Adrenal gland (tissue), 5 donors: ENCODE measurements around the gene TIMELESS.

Source experiments
- CTCF ChIP-seq, 6 experiments: fragments of 450-650 bp in 4 of 6; fragments of 200-600 bp in 2 of 6; sonication (generic) in 1 of 6; IDR thresholded peaks; 1 replicate in 5 of 6; 2 replicates in 1 of 6; pipeline versions ENCODE4 v1.5.1 to v1.8.0; 2016 to 2021; ENCODE audit warnings: antibody characterized with exemption in 6 of 6, mild to moderate bottlenecking in 2 of 6, moderate library complexity in 1 of 6
- POLR2A ChIP-seq, 2 donors: fragments of 450-650 bp; IDR thresholded peaks; one replicate each; pipeline ENCODE4 v1.6.1; 2017; ENCODE audit warnings: antibody characterized with exemption in 2 of 2, mild to moderate bottlenecking in 2 of 2, moderate library complexity in 1 of 2
- donor health status: DM: no; HTN: no; CAD: no.

GRCh38 chr12:56479625-56480024 lies 30.4 kb upstream of the TIMELESS start:
- TF ChIP-seq CTCF (IDR thresholded peaks at IDR 0.05) (no peak), POLR2A (IDR thresholded peaks at IDR 0.05) (no peak)
